K562 (cell line): Measurements from ENCODE around the gene IDH2.

Experiments
- CTCF ChIP-seq, 3 experiments: IDR thresholded peaks in 2 of 3; conservative IDR thresholded peaks in 1 of 3; 2 replicates each; pipeline ENCODE4 v1.5.1; 2011 to 2012; ENCODE audit warnings: low read length in 3 of 3, mild to moderate bottlenecking in 3 of 3, control low read depth in 2 of 3, improper control_type of control experiment in 1 of 3, inconsistent platforms in 1 of 3, low read depth in 1 of 3, mixed read lengths in 1 of 3, moderate library complexity in 1 of 3; ENCODE audit not compliant: insufficient read depth in 2 of 3
- ELF1 ChIP-seq: fragments of 200-800 bp; sonication (Bioruptor generic); IDR thresholded peaks from 2 replicates; pipeline ENCODE4 v1.6.1; 2016; ENCODE audit warnings: missing genetic modification characterization, missing compliant biosample characterization
- EZH2 ChIP-seq: IDR thresholded peaks from 2 replicates; pipeline ENCODE4 v1.6.1; 2012; ENCODE audit warnings: low read depth, mild to moderate bottlenecking, inconsistent platforms, low read length, borderline replicate concordance
- MAX ChIP-seq: sonication (generic); formaldehyde crosslinking; IDR thresholded peaks from 2 replicates; pipeline ENCODE4 v1.9.0; 2022; ENCODE audit warnings: mild to moderate bottlenecking, missing genetic modification reagents
- MXI1 ChIP-seq: IDR thresholded peaks from 2 replicates; pipeline ENCODE4 v1.6.1; 2011; ENCODE audit warnings: low read depth, mild to moderate bottlenecking, improper control_type of control experiment, low read length
- SAP30 ChIP-seq: fragments of 200-600 bp; sonication (generic); IDR thresholded peaks from 2 replicates; pipeline ENCODE4 v1.6.1; 2012; ENCODE audit warnings: borderline replicate concordance, low read depth, mild to moderate bottlenecking, moderate library complexity, low read length, control low read depth, inconsistent platforms; ENCODE audit not compliant: insufficient read depth, poor library complexity, severe bottlenecking
- YBX1 ChIP-seq: fragments of 450-650 bp; IDR thresholded peaks from 2 replicates; pipeline ENCODE4 v1.7.1; 2016; ENCODE audit warnings: mild to moderate bottlenecking
- TF ChIP-seq, protein P1 (sequence below): fragments of 450-650 bp; IDR thresholded peaks from 2 replicates; pipeline ENCODE4 v1.7.1; 2018; ENCODE audit warnings: mild to moderate bottlenecking, low read depth; ENCODE audit not compliant: partially characterized antibody

GRCh38 chr15:90138071-90138833 lies 36.0 kb upstream of the IDH2 start:
- TF ChIP-seq YBX1 (no peak), SAP30 (no peak), MAX (CRISPR knock-in tag) (no peak), CTCF (IDR thresholded peaks at IDR 0.05 in 2 of 3, conservative IDR thresholded peaks at IDR 0.05 in 1 of 3; ENCODE audit: insufficient read depth in 2 of 3, low read depth in 1 of 3, low read length in 3 of 3) (no peak), MXI1 (no peak), EZH2 (no peak), ELF1 (tag) (no peak)
- TF ChIP-seq, protein P1, sequence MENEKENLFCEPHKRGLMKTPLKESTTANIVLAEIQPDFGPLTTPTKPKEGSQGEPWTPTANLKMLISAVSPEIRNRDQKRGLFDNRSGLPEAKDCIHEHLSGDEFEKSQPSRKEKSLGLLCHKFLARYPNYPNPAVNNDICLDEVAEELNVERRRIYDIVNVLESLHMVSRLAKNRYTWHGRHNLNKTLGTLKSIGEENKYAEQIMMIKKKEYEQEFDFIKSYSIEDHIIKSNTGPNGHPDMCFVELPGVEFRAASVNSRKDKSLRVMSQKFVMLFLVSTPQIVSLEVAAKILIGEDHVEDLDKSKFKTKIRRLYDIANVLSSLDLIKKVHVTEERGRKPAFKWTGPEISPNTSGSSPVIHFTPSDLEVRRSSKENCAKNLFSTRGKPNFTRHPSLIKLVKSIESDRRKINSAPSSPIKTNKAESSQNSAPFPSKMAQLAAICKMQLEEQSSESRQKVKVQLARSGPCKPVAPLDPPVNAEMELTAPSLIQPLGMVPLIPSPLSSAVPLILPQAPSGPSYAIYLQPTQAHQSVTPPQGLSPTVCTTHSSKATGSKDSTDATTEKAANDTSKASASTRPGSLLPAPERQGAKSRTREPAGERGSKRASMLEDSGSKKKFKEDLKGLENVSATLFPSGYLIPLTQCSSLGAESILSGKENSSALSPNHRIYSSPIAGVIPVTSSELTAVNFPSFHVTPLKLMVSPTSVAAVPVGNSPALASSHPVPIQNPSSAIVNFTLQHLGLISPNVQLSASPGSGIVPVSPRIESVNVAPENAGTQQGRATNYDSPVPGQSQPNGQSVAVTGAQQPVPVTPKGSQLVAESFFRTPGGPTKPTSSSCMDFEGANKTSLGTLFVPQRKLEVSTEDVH: no peak
